Superior temporal gyrus (tissue), 1 donor: Measurements from ENCODE around the gene SLC2A1.

Experiments used
- DNase-seq: peaks from one replicate; pipeline ENCODE4 v3.0.0-alpha.2; 2016; ENCODE audit errors: extremely low spot score

SLC2A1 gene

GRCh38 chr1:42979896-42980800 lies 21.5 kb upstream of the SLC2A1 start:
- no peak for DNase-seq

GRCh38 chr1:42979036-42979430 lies 20.4 kb upstream of the SLC2A1 start:
- no peak for DNase-seq

- DNase-seq, result no peak
Observed at GRCh38 chr1:42978317-42979035, 19.8 kb upstream of the SLC2A1 start.

GRCh38 chr1:42977653-42978052 lies 19.0 kb upstream of the SLC2A1 start:
- DNase-seq, result no peak

- DNase-seq, result no peak
Observed at GRCh38 chr1:42975561-42976225, 17.0 kb upstream of the SLC2A1 start.

GRCh38 chr1:42974767-42975437 lies 16.2 kb upstream of the SLC2A1 start:
- DNase-seq, result no peak

- no peak for DNase-seq
Observed at GRCh38 chr1:42973799-42974198, 15.1 kb upstream of the SLC2A1 start.

GRCh38 chr1:42973286-42973685 lies 14.6 kb upstream of the SLC2A1 start:
- no peak for DNase-seq

GRCh38 chr1:42971841-42972291 lies 13.2 kb upstream of the SLC2A1 start:
- DNase-seq, result peak; percentile 38

GRCh38 chr1:42970143-42970542 lies 11.5 kb upstream of the SLC2A1 start:
- no peak for DNase-seq

GRCh38 chr1:42968654-42969053 lies 10.0 kb upstream of the SLC2A1 start:
- no peak for DNase-seq

GRCh38 chr1:42966688-42967612 lies 8.3 kb upstream of the SLC2A1 start:
- DNase-seq, result peak; percentile 31

GRCh38 chr1:42965378-42965777 lies 6.7 kb upstream of the SLC2A1 start:
- DNase-seq, result no peak

- DNase-seq, result no peak
Observed at GRCh38 chr1:42964044-42964812, 5.6 kb upstream of the SLC2A1 start.

- DNase-seq, result peak; percentile 10
Observed at GRCh38 chr1:42963378-42964043, 4.8 kb upstream of the SLC2A1 start.

- peak; percentile 6 for DNase-seq
Observed at GRCh38 chr1:42962641-42963377, 4.1 kb upstream of the SLC2A1 start.

- peak; percentile 91 for DNase-seq
Observed at GRCh38 chr1:42961312-42962091, 2.8 kb upstream of the SLC2A1 start.
